Skin epidermis (tissue), 12 donors: Measurements from ENCODE around the gene EGFL7.

ENCODE experiments used
- H3K27ac ChIP-seq, 21 experiments: fragments of 200-600 bp; sonication (generic) in 11 of 21; one replicate each; pipeline ENCODE4 v1.5.0; 2020; ENCODE audit warnings: mild to moderate bottlenecking in 3 of 21, inconsistent platforms in 2 of 21, moderate library complexity in 2 of 21
- H3K4me3 ChIP-seq, 7 experiments: fragments of 200-600 bp; sonication (generic) in 2 of 7; one replicate each; pipeline ENCODE4 v1.5.0; 2020; ENCODE audit warnings: inconsistent platforms in 2 of 7, mild to moderate bottlenecking in 2 of 7, moderate library complexity in 1 of 7

EGFL7 gene

GRCh38 chr9:136656183-136656738 lies 6.5 kb upstream of the EGFL7 start:
- no peak overlapping the region for H3K4me3 ChIP-seq
- peak overlapping the region; percentile 16 to 83 (median 60) for H3K27ac ChIP-seq

DNA sequence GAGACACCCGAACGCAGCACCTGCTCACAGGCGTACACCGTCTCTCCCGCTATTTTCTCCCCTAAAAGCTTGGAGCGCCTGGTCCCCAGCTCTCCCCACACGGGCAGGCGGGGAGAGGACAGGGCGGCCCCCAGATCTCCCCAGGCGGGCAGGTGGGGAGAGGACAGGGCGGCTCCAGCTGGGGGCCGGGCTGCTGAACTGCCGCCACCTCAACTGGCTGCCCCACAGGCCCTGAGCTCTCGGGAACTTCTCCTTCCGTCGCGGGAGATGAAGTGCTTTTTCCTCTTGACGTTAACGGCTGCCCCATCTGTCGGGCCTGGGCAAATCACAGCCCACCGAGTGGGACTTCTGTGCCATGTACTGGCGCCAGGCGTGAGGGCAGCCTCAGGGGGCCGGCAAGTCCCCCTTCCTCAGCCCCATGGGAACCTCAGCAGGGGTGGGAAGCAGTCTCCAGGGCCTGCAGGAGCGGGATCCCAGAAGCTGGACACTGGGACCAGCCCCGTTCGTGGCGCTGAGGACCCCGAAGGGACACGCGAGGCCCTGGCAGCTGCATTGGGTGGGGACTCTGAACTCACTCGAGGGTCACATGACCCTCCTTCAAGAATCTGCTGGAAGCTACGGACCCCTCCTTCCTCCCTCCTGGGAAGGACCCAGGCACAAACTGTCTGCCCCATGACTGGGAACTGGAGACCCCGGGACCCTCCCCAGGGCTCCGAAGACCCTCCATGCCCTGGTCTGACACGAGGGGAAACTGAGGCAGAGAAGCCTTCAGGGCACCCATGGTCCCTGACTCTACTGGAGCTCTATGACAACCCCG lies 5.7 kb upstream of the EGFL7 start:
- Histone ChIP-seq H3K27ac (peak overlapping the region; percentile 16 to 83 (median 60)), H3K4me3 (no peak overlapping the region)

DNA sequence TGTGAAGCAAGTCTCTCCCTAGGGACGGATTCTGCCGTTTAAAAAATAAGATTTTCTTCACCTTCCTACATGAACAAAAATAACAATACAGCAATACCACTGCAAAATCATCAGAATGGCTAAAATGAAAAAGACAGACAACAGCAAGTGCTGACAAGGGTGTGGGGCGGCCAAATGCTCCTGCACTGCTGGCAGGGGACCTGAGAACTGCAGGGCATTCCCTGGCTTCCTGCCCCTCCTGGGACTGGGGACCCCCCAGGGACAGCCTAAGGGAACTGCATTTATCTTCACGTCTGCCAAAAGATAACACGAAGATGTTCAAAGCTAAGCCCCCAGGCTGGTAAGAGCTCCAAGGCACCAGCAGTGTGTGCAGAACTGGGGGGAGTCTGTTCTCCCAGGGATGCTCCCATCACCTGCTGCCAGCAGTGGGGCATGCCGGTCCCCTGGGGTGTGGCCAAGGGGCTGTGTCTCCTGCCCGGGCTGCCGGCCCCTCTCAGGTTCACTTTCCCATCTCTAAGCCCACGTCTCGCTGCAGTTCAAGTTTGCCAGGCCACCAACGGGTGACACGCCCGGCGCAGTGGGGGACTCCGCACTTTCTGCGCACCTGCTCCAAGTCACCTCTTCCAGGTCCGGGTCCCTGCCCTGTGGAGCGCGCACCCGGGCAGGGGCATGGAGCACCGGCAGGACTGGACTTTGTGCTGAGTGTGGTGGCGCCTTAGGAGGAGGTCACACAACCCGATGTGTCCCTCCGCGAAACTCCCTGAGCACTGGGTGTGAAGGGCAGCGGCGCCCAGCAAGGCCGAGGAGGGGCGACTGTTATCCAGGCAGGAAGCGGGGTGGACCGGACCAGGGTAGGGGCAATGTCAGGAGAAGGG lies 4.5 kb upstream of the EGFL7 start:
- Histone ChIP-seq H3K27ac (peak overlapping the region in 17 of 21 experiments; percentile 16 to 83 (median 64)), H3K4me3 (peak overlapping the region in 1 of 7 experiments; percentile 12)

DNA sequence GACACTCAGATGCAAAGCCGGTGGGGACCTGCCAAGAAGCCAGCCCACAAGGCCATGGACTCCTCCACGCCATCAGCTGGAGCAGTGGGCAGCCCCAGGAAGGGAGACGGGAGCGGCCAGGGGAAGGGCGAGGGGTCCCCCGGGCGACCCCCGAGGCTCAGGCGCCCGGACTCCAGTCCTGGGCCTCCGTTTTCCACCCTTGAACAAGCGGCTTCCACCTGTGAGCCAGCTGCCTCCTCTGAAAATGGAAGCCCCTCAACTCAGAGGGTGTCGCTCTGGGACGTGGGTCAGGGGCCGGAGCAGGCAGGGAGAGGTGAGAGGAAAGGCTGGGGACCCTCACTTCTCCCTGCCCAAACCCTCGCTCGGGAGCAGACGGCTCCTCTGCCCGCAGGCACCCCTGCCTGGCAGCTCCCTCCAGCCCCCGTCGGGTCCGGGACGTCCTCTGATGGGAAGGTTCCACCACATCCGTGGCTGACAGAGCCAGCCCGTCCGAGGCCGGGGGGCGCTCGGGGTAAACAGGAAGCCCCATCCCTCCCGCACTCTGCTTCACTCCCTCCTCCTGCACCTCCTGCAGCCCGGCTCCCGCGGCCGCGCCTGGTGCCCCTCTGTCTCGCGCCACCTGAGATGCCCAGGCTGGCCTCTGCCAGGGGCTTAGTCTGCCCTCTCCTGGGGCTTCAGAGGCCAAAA lies 3.7 kb upstream of the EGFL7 start:
- Histone ChIP-seq H3K4me3 (peak overlapping the region in 1 of 7 experiments; percentile 12), H3K27ac (peak overlapping the region in 16 of 21 experiments; percentile 19 to 83 (median 64))

GRCh38 chr9:136659861-136660784 lies 2.6 kb upstream of the EGFL7 start:
- peak overlapping the region in 16 of 21 experiments; percentile 19 to 83 (median 64) for H3K27ac ChIP-seq
- H3K4me3 ChIP-seq: no peak overlapping the region

DNA sequence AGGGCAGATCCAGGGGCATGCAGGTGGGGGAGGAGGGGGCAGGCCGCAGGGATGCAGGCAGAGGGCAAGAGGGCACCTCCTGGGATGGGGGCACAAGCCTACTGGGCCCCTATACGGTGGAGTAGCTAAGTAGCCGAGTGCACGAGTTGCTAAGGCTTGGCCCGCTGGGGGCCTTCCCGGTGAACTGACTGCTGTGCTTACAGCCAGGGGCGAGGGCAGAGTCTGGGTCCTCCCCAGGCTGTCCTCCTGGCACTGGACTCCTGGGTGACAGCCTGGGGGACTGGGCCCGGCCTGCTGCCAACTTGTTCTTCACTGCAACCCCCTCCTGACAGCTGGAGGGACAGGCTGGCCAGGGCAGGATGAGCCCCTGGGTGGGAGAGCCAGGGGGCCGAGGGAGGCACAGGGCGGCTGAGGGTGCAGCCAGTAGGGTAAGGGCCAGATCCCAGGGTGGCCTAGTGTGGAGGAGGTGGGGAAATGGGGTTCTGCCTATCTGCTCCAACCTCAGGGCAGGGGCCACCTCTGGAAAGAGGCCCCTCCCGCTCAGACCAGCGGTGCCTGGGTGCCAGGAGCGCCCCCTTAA lies 1.7 kb upstream of the EGFL7 start:
- H3K4me3 ChIP-seq: no peak overlapping the region
- H3K27ac ChIP-seq: peak overlapping the region in 13 of 21 experiments; percentile 10 to 85 (median 73)

- H3K4me3 ChIP-seq: peak overlapping the region in 1 of 7 experiments; percentile 41
- H3K27ac ChIP-seq: peak overlapping the region in 16 of 21 experiments; percentile 12 to 85 (median 68)
These were observed 933 bp upstream of the EGFL7 start for GRCh38 chr9:136661641-136662325.

GRCh38 chr9:136662326-136662655 lies 425 bp upstream of the EGFL7 start:
- Histone ChIP-seq H3K4me3 (peak overlapping the region in 1 of 7 experiments; percentile 41), H3K27ac (peak overlapping the region in 16 of 21 experiments; percentile 12 to 85 (median 68))

DNA sequence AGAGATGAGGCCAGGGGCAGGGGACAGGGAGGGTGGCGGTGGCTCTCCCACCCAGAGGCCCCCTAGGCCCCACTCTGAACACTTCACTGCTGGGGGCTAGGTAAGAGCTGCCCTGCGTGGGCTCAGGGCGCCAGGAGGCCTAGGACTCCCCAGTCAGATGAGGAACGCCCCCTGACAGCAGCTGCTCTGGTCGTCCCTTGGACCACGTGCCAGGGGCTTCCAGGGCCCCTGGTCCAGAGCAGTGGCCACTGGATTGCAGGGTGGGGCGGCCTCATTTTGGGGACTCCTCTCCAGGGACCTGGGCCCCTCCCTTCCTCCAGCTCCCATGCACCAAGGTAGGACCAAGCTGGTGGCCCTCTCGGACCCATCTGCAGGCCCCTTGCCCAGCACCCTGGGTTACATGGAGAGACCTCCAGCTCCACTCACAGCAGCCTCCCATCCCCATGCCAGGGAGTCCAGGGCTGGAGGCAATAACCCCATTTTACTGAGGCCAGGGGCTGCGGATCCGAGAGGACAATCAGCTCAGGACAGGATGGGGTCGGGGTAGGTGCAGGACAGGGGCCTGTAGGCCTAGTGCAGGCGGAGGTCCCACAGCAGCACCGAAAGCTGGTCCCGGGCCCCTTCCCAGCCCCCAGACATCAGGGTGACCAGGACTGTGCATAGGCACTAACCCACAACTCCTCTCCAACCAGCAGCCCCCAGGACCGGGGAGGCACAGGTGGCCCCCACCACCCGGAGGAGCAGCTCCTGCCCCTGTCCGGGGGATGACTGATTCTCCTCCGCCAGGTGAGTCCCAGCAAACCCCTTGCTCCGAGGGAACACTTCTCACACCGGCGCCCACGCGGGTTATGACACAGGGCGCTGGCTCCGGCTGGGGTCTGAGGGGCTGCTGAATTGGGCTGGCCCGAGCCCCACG lies 1.5 kb downstream of the EGFL7 start:
- Histone ChIP-seq H3K27ac (peak overlapping the region; percentile 33 to 93 (median 68)), H3K4me3 (peak overlapping the region; percentile 10 to 41 (median 31))

DNA sequence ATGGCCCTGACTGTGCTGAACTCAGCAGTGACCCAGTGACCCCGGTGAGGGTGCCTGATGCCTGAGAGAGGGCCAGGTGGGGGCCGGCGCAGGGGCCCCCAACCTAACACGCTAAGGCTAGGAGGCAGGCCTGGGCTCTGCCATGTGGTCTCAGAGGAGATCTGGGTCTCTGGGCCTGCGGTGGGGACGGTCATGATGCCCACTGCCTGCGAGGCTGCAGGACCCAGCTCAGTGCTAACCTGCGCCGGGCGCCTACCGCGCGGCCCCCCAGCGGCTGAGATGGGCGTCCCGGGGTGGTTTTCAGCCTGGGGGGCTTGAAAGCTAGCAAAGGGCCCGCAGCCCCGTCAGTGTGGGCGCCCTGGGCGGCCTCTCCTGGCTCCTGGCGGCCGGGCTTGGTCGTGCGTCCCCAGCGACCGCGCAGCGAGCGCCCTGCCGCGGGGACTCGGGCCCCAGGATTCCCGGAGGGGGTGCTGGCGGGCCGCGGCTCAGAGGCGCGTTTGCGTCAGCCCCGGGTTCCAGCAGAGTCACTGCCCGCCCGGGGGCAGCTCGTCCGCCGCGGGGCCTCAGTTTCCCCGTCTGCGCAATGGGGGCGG lies 2.5 kb downstream of the EGFL7 start:
- Histone ChIP-seq H3K27ac (peak overlapping the region in 19 of 21 experiments; percentile 16 to 93 (median 76)), H3K4me3 (peak overlapping the region; percentile 10 to 41 (median 31))

GRCh38 chr9:136665704-136666371 lies 3.1 kb downstream of the EGFL7 start:
- Histone ChIP-seq H3K4me3 (peak overlapping the region; percentile 18 to 41 (median 33)), H3K27ac (peak overlapping the region in 13 of 21 experiments; percentile 30 to 93 (median 60))

DNA sequence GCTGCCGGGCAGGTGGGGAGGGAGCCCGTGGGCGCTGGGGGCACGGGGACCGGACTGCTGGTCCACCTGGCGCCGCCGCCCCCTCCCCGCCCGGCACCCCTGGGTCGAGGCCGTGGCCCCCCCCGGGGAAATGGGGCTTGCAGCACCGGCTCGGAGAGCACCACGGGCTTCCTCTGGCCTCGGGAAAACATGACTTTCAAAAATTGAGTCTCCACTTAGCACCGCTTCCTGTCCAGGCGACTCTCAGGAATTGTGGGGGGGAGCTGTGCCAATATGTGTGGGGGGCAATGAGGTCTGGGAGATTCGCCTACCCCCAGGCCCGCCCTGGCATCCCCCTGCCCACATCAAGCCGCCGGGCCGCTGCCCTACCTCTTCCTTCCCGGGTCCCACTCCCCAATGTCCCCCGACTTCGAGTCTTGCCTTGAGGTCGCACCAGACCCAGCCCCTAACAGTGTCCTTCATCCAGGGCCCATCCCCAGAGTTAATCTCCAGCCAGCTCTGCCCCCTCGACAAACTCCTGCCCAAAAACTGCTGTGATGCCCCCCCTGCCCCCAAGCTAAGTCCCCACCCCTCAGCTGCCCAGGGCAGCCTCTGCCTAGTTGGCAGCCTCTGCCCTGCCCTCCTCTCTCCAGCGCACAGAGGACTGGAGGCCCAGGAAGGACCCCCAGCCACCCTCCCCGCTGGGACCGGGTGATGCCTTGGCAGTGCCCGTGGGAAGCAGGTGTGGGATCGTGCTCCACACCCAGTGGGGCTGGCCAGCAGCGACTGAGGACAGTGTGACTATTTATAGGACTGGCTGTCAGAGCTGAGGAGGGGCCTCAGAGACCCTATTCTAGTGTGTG lies 3.9 kb downstream of the EGFL7 start:
- peak overlapping the region; percentile 18 to 38 (median 28) for H3K4me3 ChIP-seq
- peak overlapping the region in 16 of 21 experiments; percentile 23 to 74 (median 57) for H3K27ac ChIP-seq

DNA sequence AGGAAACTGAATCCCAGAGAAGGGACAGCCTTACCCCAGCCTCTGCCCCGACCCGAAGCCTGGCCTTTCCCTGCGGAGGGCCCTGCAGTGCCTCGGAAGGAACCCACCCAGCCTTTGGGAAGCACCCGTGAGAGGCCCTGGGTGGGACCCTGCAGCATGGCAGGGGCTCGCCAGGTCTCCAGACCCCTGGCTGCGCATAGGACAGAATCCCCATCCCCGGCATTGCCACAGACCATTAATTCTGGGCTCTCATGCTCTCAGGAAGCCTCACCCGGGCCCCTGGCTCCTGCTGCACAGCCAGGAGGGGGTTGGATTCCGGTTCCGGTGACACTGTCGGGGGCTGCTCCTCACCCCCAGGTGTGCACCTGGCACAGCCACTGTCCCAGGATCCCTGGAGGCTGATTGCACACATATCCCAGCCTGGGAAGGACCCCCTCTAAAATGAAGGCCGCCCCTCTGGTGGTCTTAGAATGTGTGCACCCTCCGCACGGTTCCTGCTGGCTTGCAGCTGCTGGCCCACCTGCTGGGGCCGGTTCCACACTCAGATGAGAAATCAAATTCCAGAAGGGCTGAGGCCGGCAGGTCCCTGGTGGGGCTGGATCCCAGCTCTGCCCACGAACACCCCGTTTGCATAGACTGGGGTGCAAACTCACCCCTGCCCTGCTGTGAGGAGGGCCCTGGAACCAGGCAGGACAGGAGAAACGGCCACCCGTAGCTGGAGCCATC lies 4.7 kb downstream of the EGFL7 start:
- Histone ChIP-seq H3K4me3 (peak overlapping the region; percentile 11 to 38 (median 27)), H3K27ac (peak overlapping the region in 15 of 21 experiments; percentile 20 to 74 (median 51))
